GM18519 (cell line): ENCODE results near the gene ZNF135.

ENCODE experiments used
- ATAC-seq: cut with Tn5 transposase; IDR thresholded peaks from one replicate; pipeline ENCODE4 v1.9.1; 2021; ENCODE audit warnings: mild to moderate bottlenecking, moderate library complexity; ENCODE audit not compliant: unreplicated experiment, low FRiP score

ZNF135 gene

GRCh38 chr19:58089846-58090245, 30.8 kb downstream of the ZNF135 start:
- no peak for ATAC-seq

DNA sequence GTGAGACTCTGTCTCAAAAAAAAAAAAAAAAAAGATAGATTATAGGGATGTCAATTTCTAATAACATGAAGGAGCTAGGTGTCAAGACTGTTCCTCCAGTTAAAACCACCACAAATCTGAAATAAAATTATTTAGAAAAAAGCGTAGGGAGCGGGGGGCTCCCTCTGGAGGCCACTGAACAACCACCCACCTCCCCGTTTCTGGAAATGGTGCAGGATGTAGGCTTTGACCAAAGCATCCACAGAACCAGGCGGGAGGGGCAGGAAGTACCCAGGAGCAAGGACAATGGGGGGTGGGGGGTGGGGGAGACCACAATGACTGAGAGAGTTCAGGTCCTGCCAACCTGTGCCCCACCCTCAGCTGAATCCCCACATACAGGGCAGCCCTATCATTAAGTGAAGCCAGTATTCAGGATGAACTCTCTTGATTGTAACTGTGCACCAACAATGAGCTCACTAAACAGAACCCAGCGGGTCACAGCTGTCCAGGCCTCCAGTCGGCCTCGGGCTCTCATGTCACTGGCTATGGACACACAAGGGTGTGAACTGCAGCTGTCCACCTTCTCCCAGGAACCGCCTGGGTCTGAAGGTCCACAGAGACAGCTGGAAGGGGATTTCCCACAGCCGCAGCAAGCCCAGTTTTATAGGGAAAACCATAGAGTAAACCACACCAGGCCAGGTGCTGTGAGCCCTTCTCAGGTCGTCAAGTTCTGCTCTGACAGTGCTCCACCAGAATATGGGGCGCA, 32.3 kb downstream of the ZNF135 start:
- no peak for ATAC-seq

GRCh38 chr19:58093071-58093470, 34.0 kb downstream of the ZNF135 start:
- no peak for ATAC-seq

DNA sequence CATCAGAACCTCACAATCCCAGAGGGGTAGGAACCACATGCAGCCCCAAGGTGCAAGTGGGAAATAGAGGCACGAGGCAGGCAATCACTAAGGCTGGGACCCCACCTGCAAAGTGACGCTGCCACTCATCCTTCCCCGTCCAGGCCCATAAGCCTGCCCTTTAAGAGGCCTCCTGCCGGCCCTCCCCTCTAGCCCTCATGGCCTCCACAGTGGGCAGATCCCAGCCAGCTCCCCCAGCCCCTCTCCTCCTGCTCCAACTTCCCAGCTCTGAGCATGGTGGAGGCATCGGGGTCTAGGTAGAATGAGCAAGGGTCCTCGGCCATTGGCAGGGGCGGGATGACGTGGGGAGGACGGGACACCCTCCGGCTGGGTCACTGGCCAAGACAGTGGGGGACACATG, 36.2 kb downstream of the ZNF135 start:
- no peak for ATAC-seq

GRCh38 chr19:58096884-58097283, 37.8 kb downstream of the ZNF135 start:
- no peak for ATAC-seq

- ATAC-seq, result no peak
These were observed 38.3 kb downstream of the ZNF135 start for GRCh38 chr19:58097349-58097748.

DNA sequence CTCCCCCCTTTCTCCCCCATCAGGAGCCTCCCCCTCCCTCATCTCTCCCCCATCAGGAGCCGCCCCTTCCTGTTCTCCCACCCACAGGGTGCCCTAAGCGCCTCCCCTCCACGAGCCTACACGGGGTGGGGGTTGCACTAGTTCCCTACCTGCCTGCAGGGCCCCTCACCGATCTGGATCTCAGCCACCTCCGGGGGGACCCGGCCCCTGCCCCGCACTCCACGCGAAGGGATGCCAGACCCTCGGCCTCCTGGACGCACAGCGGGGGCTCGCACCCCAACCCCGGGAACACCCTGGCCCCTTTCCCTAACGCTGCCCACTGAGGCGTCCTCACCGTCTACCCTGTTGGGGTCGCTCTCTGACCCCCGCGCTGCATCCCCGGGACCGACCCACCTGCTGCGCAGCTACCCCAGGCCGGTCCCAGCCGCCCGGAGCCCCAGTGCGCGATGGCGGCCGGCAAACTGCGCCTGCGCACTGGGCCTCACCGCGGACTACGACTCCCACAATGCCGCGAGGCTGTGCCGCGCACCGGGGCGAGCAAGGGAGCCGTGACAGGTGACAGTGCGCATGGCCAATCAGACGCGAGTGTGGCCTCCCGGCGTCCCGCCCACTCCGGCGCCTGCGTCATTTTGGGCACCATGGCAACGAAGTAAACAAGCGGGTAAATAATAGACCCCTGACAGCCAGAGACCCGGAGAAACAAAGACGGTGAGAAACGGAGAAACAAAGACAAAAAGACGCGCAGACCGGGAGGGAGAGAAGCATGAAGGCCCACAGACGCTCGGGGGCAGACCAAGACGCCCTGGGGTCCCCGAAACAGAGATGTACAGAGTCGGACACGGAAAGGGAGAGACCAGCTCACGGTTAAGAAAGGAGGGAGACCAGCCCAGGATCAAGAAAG, 38.9 kb downstream of the ZNF135 start, which contains the start of gene ZSCAN18:
TSS of gene ZSCAN18 (minus strand) at position 451 of the 901 bp plus-strand sequence. CDS start 7,964 bp downstream, outside the sequence.
- peak; percentile 93 for ATAC-seq

- no peak for ATAC-seq
These were observed 39.6 kb downstream of the ZNF135 start for GRCh38 chr19:58098682-58098998.

DNA sequence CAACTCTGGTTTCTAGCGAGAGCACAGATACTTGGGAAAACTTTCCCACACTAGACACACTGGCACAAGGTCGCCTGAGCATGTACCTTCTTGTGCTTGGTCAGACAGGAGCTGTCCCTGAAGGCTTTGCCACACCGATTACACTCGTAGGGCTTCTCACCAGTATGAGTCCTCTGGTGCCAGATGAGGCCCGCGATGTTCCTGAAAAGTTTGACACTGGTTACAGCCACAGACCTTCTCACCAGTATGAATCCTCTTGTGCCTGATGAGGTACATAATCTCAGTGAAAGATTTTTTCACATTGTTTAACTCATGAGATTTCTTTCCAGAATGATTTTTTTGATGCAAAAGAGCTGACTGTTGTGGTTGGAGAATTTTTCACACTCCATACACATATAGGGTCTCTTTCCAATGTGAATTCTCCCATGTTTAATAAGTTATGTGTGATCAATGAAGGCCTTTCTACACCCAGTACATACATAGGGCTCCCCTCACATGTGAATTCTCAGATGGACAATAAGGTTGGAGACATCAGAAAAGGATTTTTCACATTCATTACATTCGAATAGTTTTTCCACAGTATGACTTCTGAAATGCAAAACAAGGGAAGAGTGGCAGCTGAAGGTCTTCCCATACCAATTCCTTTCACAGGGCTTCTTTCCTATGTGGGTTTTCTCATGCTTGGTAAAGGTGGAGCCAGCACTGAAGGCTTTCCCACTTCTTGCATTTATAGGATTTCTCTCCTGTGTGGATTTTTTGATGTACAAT, 48.9 kb downstream of the ZNF135 start:
- ATAC-seq, result no peak

- no peak for ATAC-seq
These were observed 49.4 kb downstream of the ZNF135 start for GRCh38 chr19:58108546-58108817.

- ATAC-seq, result no peak
These were observed 58.9 kb downstream of the ZNF135 start for GRCh38 chr19:58117841-58118575.

DNA sequence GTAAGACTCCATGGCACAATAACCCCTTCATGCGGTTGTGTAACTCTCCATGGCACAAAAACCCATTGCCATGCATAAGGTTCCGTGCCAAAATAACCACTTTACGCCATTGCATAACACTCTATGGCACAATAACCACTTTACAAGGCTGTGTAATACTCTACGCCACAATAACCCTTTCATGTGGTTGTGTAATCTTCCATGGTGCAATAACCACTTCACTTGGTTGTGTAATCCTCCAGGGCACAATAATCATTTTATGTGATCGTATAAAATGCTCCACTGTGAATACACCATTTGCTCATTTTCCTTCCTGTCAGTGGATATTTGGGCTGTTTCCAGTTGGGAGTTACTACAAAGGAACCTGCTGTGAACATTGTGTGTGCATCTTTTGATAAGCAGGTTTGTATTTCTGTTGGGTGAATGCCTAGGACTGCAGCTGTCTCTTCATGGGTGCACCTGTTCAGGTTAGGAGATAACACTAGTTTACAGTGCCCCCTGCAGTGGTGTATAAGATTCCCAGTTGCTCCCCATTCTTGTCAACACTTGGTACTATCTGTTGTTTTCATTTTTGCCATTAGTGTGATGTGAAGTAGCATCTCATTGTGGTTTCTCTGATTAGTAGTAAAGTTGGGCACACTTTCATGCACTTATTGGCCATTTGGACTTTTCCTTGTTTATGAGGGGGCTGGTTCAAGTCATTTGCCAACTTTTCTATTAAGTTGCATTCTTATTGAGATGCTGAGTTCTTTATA, 60.1 kb downstream of the ZNF135 start:
- ATAC-seq, result no peak
